Measurements from ENCODE around the gene PTCD2. TPM values are rescaled to one million over a fixed set of nuclear protein-coding genes. Genes with fewer than 3 reads are reported as not detected.

Gene PTCD2
- total RNA-seq, 1 experiment from 2014 or later, result 13.0 TPM

GRCh38 chr5:72400950-72401349 is 80.8 kb downstream of the PTCD2 start (continued):
- no peak for TF ChIP-seq MLX (CRISPR knock-in tag; IDR thresholded peaks at IDR 0.05)
- TF ChIP-seq ZNF671 (CRISPR knock-in tag; IDR thresholded peaks at IDR 0.05), result no peak
- TF ChIP-seq CBFB (CRISPR knock-in tag; IDR thresholded peaks at IDR 0.05; ENCODE audit: low read depth), result no peak
- no peak for TF ChIP-seq HMGA2 (CRISPR knock-in tag; IDR thresholded peaks at IDR 0.05)
- no peak for TF ChIP-seq ZSCAN18 (CRISPR knock-in tag; IDR thresholded peaks at IDR 0.05)
- TF ChIP-seq OVOL2 (CRISPR knock-in tag; IDR thresholded peaks at IDR 0.05; ENCODE audit: borderline replicate concordance), result no peak
- TF ChIP-seq EMX1 (CRISPR knock-in tag; IDR thresholded peaks at IDR 0.05), result no peak

- DNase-seq (ENCODE audit: low spot score) (no peak), ATAC-seq (no peak)
- peaks cover 17% of the 10 kb centered on the region for H3K36me3 Mint-ChIP-seq
- peaks cover 12% of the 10 kb centered on the region for H3K4me1 Mint-ChIP-seq
- no peak for TF ChIP-seq GABPB1 (CRISPR knock-in tag; IDR thresholded peaks at IDR 0.05)
- TF ChIP-seq MXD4 (CRISPR knock-in tag; IDR thresholded peaks at IDR 0.05; ENCODE audit: borderline replicate concordance), result no peak
- no peak for TF ChIP-seq HMGXB4 (CRISPR knock-in tag; IDR thresholded peaks at IDR 0.05)
- TF ChIP-seq ATF1 (CRISPR knock-in tag; IDR thresholded peaks at IDR 0.05), result no peak
- TF ChIP-seq ZNF317 (CRISPR knock-in tag; IDR thresholded peaks at IDR 0.05; ENCODE audit: borderline replicate concordance, low read depth), result no peak
- no peak for TF ChIP-seq RELA (CRISPR knock-in tag; IDR thresholded peaks at IDR 0.05; ENCODE audit: borderline replicate concordance)
- TF ChIP-seq RORB (CRISPR knock-in tag; IDR thresholded peaks at IDR 0.05), result no peak
- no peak for TF ChIP-seq ARID4B (CRISPR knock-in tag; IDR thresholded peaks at IDR 0.05; ENCODE audit: borderline replicate concordance)
- no peak for TF ChIP-seq ETV6 (CRISPR knock-in tag; IDR thresholded peaks at IDR 0.05)
- no peak for TF ChIP-seq ZMAT4 (CRISPR knock-in tag; IDR thresholded peaks at IDR 0.05)
- TF ChIP-seq FOXJ3 (CRISPR knock-in tag; IDR thresholded peaks at IDR 0.05; ENCODE audit: borderline replicate concordance), result no peak
- no peak for TF ChIP-seq SMAD4 (CRISPR knock-in tag; IDR thresholded peaks at IDR 0.05)
- TF ChIP-seq CBFB (CRISPR knock-in tag; IDR thresholded peaks at IDR 0.05; ENCODE audit: low read depth), result no peak
- TF ChIP-seq E2F5 (CRISPR knock-in tag; IDR thresholded peaks at IDR 0.05), result no peak
- TF ChIP-seq JUN (CRISPR knock-in tag; IDR thresholded peaks at IDR 0.05), result no peak
- TF ChIP-seq CREM (CRISPR knock-in tag; IDR thresholded peaks at IDR 0.05), result no peak
- no peak for TF ChIP-seq SMAD3 (CRISPR knock-in tag; IDR thresholded peaks at IDR 0.05; ENCODE audit: borderline replicate concordance)
- TF ChIP-seq NR2C2 (CRISPR knock-in tag; IDR thresholded peaks at IDR 0.05), result no peak
- no peak for TF ChIP-seq SP1 (CRISPR knock-in tag; conservative IDR thresholded peaks at IDR 0.05)
- H3K27ac Mint-ChIP-seq, result no peak overlapping the region
- ChIA-PET CTCF (interaction anchor here (0.8 to 1.8 kb wide), 5 partner anchors 10 to 122 kb away, joined by 3 to 14 read pairs (median 4); no protein-coding TSS in a partner anchor), POLR2A (no interaction called here)
- peaks cover 4% of the 10 kb centered on the region; the same call in 1 of the 2 replicates for H3K27me3 Mint-ChIP-seq (ENCODE audit: low read depth)
- H3K9me3 Mint-ChIP-seq, result peaks cover 39% of the 10 kb centered on the region
- H3K4me3 Mint-ChIP-seq, result no peak overlapping the region
These were observed 82.3 kb downstream of the PTCD2 start for GRCh38 chr5:72402381-72402890.
